Measurements from ENCODE around the gene AIRE. TPM values are rescaled to one million over a fixed set of nuclear protein-coding genes. Genes with fewer than 3 reads are reported as not detected.

The AIRE gene
- total RNA-seq, 4 donors from 2014 or later = 0.21 TPM; not detected in 3

DNA sequence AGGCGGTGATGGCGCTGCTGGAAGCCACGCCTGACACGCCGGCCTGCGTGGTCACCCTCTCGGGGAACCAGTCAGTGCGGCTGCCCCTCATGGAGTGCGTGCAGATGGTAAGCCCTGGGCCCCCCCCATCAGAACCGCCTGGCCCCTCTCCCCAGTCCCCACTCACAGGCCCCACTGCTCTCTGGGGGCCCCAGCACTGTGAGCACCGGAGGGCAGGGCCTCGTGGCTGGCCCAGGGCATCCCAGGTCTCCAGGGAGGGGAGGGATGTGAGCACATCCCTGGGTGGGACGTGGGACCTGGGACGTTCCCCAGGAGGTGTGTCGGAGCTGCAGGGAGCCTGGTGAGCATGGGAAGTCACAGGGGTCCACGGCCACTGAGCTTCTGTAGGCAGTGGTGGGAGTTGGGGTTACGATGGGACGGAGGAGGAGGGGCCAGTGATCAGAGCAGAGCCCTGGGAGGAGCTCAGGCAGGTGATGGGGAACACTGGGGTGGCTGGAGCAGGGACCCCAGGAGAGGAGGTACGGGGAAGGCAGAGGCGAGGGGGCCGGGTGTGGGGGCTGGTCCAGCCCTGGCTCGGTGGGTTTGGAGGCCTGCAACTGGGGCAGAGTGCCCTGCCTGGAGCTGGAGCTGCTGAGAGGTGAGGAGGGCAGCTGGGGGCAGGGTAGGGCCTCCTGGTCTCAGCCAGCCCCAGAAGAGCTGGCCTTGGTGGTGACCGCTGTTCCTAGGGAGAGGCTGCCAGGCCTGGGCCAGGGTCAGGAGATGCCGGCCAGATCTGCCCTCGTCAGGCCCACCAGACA lies 33.0 kb downstream of the AIRE start:
- Histone ChIP-seq H3K27ac (no peak overlapping the region), H3K27me3 (no peaks in the 10 kb centered on the region), H3K9me3 (no peaks in the 10 kb centered on the region), H3K4me1 (no peaks in the 10 kb centered on the region), H3K36me3 (no peaks in the 10 kb centered on the region), H3K4me3 (no peak overlapping the region)
- TF ChIP-seq, protein P1, sequence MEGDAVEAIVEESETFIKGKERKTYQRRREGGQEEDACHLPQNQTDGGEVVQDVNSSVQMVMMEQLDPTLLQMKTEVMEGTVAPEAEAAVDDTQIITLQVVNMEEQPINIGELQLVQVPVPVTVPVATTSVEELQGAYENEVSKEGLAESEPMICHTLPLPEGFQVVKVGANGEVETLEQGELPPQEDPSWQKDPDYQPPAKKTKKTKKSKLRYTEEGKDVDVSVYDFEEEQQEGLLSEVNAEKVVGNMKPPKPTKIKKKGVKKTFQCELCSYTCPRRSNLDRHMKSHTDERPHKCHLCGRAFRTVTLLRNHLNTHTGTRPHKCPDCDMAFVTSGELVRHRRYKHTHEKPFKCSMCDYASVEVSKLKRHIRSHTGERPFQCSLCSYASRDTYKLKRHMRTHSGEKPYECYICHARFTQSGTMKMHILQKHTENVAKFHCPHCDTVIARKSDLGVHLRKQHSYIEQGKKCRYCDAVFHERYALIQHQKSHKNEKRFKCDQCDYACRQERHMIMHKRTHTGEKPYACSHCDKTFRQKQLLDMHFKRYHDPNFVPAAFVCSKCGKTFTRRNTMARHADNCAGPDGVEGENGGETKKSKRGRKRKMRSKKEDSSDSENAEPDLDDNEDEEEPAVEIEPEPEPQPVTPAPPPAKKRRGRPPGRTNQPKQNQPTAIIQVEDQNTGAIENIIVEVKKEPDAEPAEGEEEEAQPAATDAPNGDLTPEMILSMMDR (IDR thresholded peaks at IDR 0.05) = no peak
- no peak for TF ChIP-seq POLR2A (IDR thresholded peaks at IDR 0.05)
- intact Hi-C loops (cut with DNase I; ENCODE audit: low total_unique reads) = no loop called here
- no peak for DNase-seq

DNA sequence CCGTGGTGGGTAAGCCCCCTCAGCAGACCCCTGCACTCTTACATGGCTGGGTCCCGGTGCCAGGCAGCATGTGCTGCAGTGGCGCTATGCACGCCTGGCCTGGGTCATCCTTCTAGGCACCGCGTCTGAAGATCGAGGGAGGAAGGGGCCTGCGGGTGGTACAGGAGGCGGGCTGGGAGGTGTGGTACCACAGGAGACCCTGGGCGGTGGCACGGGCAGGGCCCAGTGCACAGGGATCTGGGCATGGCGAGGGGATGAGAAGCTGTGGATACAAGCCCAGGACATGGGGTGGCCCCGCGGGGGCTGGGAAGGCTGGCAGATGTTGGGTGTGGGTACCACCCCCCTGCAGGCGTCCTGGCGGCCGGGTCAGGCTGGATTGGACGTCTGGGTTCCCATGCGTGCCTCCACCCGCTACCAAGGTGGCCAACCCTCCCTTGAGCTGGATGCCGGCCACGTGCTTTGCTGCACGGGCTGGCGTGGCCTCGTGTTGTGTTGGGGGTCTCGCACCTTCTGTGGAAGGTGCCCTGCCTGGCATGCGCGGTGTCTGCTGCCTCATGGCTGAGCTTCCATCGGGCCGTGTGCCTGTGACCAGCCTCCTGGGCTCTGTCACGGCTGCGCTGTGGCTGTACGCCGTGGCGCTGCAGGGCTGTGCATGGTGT lies 33.9 kb downstream of the AIRE start:
- no peaks in the 10 kb centered on the region for H3K36me3 ChIP-seq
- no peaks in the 10 kb centered on the region for H3K4me1 ChIP-seq
- no peak overlapping the region for H3K27ac ChIP-seq
- no peaks in the 10 kb centered on the region for H3K9me3 ChIP-seq
- no peak overlapping the region for H3K4me3 ChIP-seq
- no peaks in the 10 kb centered on the region for H3K27me3 ChIP-seq
- TF ChIP-seq, protein P1 (IDR thresholded peaks at IDR 0.05) = no peak
- no peak for TF ChIP-seq POLR2A (IDR thresholded peaks at IDR 0.05)
- intact Hi-C loops (cut with DNase I; ENCODE audit: low total_unique reads) = no loop called here
- no peak for DNase-seq

DNA sequence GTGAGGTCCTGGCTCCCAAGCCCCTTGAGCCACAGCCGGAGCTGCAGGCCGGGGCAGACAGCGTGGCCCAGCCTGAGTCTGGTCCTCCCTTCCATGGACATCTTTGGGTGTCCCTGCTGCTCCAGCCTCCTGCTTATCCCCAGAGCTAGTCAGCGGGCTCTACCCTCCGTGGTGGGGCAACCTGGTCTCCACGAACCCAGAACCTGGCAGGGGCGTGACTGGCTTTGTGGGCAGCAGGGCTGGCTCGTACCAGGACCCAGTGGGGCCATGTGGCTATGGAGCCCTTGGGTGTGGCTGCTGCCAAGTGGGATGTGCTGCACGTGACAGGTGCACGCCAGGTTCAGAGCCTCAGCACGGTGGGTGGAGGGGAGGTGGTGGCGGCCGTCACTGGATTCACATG lies 35.2 kb downstream of the AIRE start:
- Histone ChIP-seq H3K9me3 (no peaks in the 10 kb centered on the region), H3K36me3 (no peaks in the 10 kb centered on the region), H3K4me1 (no peaks in the 10 kb centered on the region), H3K27ac (no peak overlapping the region), H3K4me3 (no peak overlapping the region), H3K27me3 (no peaks in the 10 kb centered on the region)
- intact Hi-C loops (cut with DNase I; ENCODE audit: low total_unique reads) = no loop called here
- DNase-seq = no peak
- TF ChIP-seq POLR2A (IDR thresholded peaks at IDR 0.05) = no peak
- TF ChIP-seq, protein P1 (IDR thresholded peaks at IDR 0.05) = no peak

DNA sequence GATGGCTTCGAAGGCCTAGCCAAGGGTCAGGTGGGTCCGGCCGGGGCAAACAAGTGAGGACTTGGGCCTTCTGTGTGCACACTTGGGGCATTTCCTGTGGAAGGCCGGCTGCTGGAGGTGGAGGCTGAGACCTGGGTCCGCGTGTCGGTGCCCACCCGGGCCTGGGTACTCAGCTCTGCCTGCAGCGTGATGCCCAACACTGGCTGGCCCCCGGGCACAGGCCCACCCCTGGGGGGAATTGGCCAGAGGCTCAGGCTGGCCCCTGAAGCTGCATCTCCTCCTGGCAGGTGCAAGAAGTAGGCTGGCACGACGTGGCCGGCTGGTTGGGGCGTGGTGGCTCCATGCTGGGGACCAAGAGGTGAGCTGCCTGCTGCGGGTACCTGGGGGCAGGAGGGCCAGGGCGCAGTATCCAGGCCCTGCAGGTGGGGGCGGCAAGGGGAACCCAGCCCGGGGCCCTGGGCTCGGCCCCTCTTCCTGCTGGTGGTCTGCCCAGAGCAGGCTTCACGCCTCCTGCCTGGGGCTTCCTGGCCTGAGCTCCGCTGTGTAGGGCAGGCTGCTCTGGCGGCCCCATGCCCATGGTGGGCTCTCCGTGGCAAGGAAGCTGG lies 36.3 kb downstream of the AIRE start:
- Histone ChIP-seq H3K9me3 (no peaks in the 10 kb centered on the region), H3K27me3 (no peaks in the 10 kb centered on the region), H3K36me3 (no peaks in the 10 kb centered on the region), H3K4me3 (no peak overlapping the region), H3K4me1 (no peaks in the 10 kb centered on the region), H3K27ac (no peak overlapping the region)
- no peak for TF ChIP-seq POLR2A (IDR thresholded peaks at IDR 0.05)
- TF ChIP-seq, protein P1 (IDR thresholded peaks at IDR 0.05) = no peak
- intact Hi-C loops (cut with DNase I; ENCODE audit: low total_unique reads) = no loop called here
- DNase-seq = no peak

Measured in uterus (tissue), 4 donors.